Measurements from ENCODE around the gene KCNJ2. TPM values are rescaled to one million over a fixed set of nuclear protein-coding genes. Genes with fewer than 3 reads are reported as not detected.

The KCNJ2 gene
- total RNA-seq, 4 donors from 2014 or later = 2.9 to 11.2 (median 6.7) TPM

DNA sequence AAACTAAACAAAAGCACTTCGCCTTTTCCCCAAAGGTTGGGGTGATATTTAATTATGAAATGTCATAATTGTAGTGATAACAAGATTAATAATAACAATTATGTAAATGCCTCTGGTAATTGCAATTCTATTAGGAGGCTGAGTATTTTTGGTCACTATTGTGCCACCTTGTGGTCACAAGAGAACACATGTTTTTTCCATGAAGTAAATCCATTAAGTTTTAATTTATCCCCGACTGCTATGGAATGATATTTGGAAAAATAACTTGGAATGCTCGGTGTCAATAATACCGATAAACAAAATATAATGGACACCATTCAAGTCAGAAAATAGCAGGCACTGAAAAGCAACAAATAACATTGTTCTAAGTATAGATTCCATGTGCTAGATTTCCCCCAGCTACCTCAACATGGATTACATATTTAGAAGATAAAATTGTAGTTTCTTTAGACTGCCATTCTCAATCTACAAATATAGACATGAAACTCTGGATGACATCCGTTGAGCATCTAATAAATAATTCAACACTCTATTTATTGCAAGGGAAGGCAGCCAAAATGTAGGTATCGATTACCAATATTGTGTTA is 25.0 kb upstream of the KCNJ2 start:
- intact Hi-C loops (cut with DNase I) = loop anchor here (2.0 to 10.0 kb wide), 3 partner anchors 380 to 576 kb away; no protein-coding TSS in a partner anchor
- Histone ChIP-seq H3K9me3 (no peaks in the 10 kb centered on the region), H3K4me3 (no peak overlapping the region), H3K27ac (replicated peaks in 1 of 4) (no peak overlapping the region), H3K36me3 (no peaks in the 10 kb centered on the region), H3K27me3 (no peaks in the 10 kb centered on the region), H3K4me1 (peaks cover 0 to 11% (median 5%) of the 10 kb centered on the region in 4 donors)
- TF ChIP-seq POLR2A (IDR thresholded peaks at IDR 0.05; ENCODE audit: low read depth) (no peak), EP300 (IDR thresholded peaks at IDR 0.05) (no peak), POLR2AphosphoS5 (IDR thresholded peaks at IDR 0.05) (no peak)
- TF ChIP-seq, protein P1, sequence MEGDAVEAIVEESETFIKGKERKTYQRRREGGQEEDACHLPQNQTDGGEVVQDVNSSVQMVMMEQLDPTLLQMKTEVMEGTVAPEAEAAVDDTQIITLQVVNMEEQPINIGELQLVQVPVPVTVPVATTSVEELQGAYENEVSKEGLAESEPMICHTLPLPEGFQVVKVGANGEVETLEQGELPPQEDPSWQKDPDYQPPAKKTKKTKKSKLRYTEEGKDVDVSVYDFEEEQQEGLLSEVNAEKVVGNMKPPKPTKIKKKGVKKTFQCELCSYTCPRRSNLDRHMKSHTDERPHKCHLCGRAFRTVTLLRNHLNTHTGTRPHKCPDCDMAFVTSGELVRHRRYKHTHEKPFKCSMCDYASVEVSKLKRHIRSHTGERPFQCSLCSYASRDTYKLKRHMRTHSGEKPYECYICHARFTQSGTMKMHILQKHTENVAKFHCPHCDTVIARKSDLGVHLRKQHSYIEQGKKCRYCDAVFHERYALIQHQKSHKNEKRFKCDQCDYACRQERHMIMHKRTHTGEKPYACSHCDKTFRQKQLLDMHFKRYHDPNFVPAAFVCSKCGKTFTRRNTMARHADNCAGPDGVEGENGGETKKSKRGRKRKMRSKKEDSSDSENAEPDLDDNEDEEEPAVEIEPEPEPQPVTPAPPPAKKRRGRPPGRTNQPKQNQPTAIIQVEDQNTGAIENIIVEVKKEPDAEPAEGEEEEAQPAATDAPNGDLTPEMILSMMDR (IDR thresholded peaks at IDR 0.05) = peak; percentile 70 to 75 (median 75)
- 22% methylated on average over 6 of the region's 6 CpGs for WGBS
- DNase-seq (ENCODE audit: extremely low spot score) = no peak

DNA sequence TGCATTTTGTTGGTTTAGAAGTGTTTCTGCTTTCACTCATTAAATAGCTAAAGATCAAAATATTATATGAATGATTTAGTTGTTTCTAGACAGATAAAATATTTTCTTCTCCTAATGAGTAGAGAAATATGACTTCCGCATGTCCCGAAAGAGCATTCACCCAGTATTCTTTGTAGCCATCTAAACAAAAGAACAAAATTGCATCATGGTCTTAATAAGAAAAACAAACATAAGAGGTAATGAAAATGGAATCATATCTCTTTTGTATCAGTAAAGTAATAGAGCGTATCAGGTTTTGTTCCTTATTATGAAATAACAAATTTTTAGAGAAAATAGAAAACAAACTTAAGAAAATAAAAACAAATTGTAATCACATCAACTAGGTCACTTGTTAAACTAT is 16.1 kb upstream of the KCNJ2 start:
- Histone ChIP-seq H3K4me3 (no peak overlapping the region), H3K27me3 (no peaks in the 10 kb centered on the region), H3K36me3 (no peaks in the 10 kb centered on the region), H3K27ac (replicated peaks in 1 of 4) (no peak overlapping the region), H3K9me3 (no peaks in the 10 kb centered on the region), H3K4me1 (no peaks in the 10 kb centered on the region)
- intact Hi-C loops (cut with DNase I) = no loop called here
- TF ChIP-seq POLR2A (IDR thresholded peaks at IDR 0.05; ENCODE audit: low read depth) (no peak), EP300 (IDR thresholded peaks at IDR 0.05) (no peak), POLR2AphosphoS5 (IDR thresholded peaks at IDR 0.05) (no peak)
- TF ChIP-seq, protein P1 (IDR thresholded peaks at IDR 0.05) = no peak
- 92% methylated on average over 3 of the region's 3 CpGs for WGBS
- DNase-seq (ENCODE audit: extremely low spot score) = no peak

DNA sequence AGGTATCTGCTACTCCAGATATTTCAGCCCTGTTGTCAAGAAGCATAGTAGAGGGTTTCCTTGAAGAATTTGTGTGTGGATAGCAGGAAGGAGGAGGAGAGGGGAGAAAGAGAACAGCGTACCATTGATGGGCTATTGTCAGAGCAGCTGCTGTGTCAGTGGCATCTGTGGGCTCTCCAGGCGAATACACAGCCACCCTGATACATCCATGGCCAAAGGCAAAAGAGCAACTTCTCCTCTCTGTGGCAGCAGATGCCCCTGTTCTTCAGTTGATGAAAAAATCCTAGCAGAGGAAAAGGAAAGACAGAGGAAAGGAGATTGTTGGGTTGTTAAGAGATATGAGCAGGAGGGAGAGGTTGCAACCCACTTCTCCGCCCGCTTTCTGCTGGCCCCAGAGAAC is 12.2 kb upstream of the KCNJ2 start:
- Histone ChIP-seq H3K27ac (replicated peaks in 1 of 4) (no peak overlapping the region), H3K4me3 (no peak overlapping the region), H3K36me3 (no peaks in the 10 kb centered on the region), H3K4me1 (no peaks in the 10 kb centered on the region), H3K27me3 (no peaks in the 10 kb centered on the region), H3K9me3 (no peaks in the 10 kb centered on the region)
- WGBS = 95% methylated on average over 4 of the region's 4 CpGs
- intact Hi-C loops (cut with DNase I) = no loop called here
- DNase-seq (ENCODE audit: extremely low spot score) = no peak
- TF ChIP-seq POLR2A (IDR thresholded peaks at IDR 0.05; ENCODE audit: low read depth) (no peak), POLR2AphosphoS5 (IDR thresholded peaks at IDR 0.05) (no peak), EP300 (IDR thresholded peaks at IDR 0.05) (no peak)
- TF ChIP-seq, protein P1 (IDR thresholded peaks at IDR 0.05) = no peak

DNA sequence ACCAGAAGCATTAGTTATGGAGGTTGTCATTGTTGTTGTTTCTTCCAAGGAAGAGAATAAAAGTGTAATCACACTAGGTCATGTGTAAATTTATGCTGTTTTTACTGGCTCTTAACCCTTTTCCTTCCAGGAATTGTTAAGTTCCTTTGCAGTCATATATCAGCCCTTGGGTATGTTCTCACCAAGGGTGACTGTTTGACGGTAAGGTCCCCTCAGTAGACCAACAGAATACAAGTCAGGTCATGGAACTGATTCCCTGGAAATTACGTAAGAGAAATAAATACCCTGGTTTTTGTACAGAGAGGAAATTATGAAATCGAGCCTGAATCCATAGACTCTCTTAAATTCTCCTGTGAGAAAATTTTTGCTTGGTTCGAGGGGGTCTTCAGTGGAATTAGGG is 11.2 kb upstream of the KCNJ2 start:
- DNase-seq (ENCODE audit: extremely low spot score) = no peak
- Histone ChIP-seq H3K27ac (replicated peaks in 1 of 4) (no peak overlapping the region), H3K27me3 (no peaks in the 10 kb centered on the region), H3K36me3 (no peaks in the 10 kb centered on the region), H3K4me1 (no peaks in the 10 kb centered on the region), H3K9me3 (no peaks in the 10 kb centered on the region), H3K4me3 (no peak overlapping the region)
- TF ChIP-seq EP300 (IDR thresholded peaks at IDR 0.05) (no peak), POLR2A (IDR thresholded peaks at IDR 0.05; ENCODE audit: low read depth) (no peak), POLR2AphosphoS5 (IDR thresholded peaks at IDR 0.05) (no peak)
- TF ChIP-seq, protein P1 (IDR thresholded peaks at IDR 0.05) = no peak
- WGBS = 83% methylated on average over 4 of the region's 4 CpGs
- intact Hi-C loops (cut with DNase I) = no loop called here

DNA sequence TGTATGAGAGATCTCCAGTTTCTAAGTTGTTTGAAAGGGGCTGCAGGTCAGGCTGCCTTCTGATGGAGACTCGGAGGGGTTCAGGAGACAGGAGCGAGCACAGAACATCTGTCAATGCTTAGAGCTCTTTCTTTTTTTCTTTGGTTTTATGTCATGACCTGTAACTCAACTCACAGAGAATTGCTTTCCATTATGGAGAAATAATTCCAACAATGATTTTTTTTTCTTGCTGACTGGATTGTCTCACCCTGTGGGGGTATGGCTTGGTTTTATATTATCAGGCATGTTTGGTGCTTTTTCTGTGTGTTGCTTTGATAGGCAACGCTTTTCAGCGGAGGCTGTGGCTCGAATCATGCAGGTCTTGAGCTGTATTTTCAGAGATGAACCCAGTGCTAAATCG is 10.7 kb upstream of the KCNJ2 start:
- no peak for DNase-seq (ENCODE audit: extremely low spot score)
- WGBS = 87% methylated on average over 6 of the region's 6 CpGs
- H3K4me3 ChIP-seq = no peak overlapping the region
- intact Hi-C loops (cut with DNase I) = no loop called here
- H3K27me3 ChIP-seq = no peaks in the 10 kb centered on the region
- no peaks in the 10 kb centered on the region for H3K4me1 ChIP-seq
- H3K27ac ChIP-seq (replicated peaks in 1 of 4) = no peak overlapping the region
- H3K9me3 ChIP-seq = no peaks in the 10 kb centered on the region
- TF ChIP-seq POLR2A (IDR thresholded peaks at IDR 0.05; ENCODE audit: low read depth) = no peak
- no peak for TF ChIP-seq EP300 (IDR thresholded peaks at IDR 0.05)
- TF ChIP-seq, protein P1 (IDR thresholded peaks at IDR 0.05) = no peak
- no peak for TF ChIP-seq POLR2AphosphoS5 (IDR thresholded peaks at IDR 0.05)
- H3K36me3 ChIP-seq = no peaks in the 10 kb centered on the region

Data from esophagus muscularis mucosa (tissue), 4 donors.